ENCODE measurements around the gene LASP1NB.

LASP1NB gene

GRCh38 chr17:38891441-38891840, 34.0 kb upstream of the LASP1NB start:
- TF ChIP-seq CTCF (IDR thresholded peaks at IDR 0.05; ENCODE audit: low read depth, low read length, missing control alignments), result no peak
- no peak for DNase-seq (ENCODE audit: low read depth)
- no peak overlapping the region for H3K4me3 ChIP-seq (ENCODE audit: low read depth, low read length)

GRCh38 chr17:38892083-38892482, 33.3 kb upstream of the LASP1NB start:
- no peak for TF ChIP-seq CTCF (IDR thresholded peaks at IDR 0.05; ENCODE audit: low read depth, low read length, missing control alignments)
- no peak overlapping the region for H3K4me3 ChIP-seq (ENCODE audit: low read depth, low read length)

GRCh38 chr17:38892620-38893019, 32.8 kb upstream of the LASP1NB start:
- H3K4me3 ChIP-seq (ENCODE audit: low read depth, low read length), result no peak overlapping the region
- no peak for TF ChIP-seq CTCF (IDR thresholded peaks at IDR 0.05; ENCODE audit: low read depth, low read length, missing control alignments)
- DNase-seq (ENCODE audit: low read depth), result no peak

More at GRCh38 chr17:38892083-38892482, 33.3 kb upstream of the LASP1NB start:
- no peak for DNase-seq (ENCODE audit: low read depth)

- TF ChIP-seq CTCF (IDR thresholded peaks at IDR 0.05; ENCODE audit: low read depth, low read length, missing control alignments), result no peak
- DNase-seq (ENCODE audit: low read depth), result no peak
- no peak overlapping the region for H3K4me3 ChIP-seq (ENCODE audit: low read depth, low read length)
These were observed 32.3 kb upstream of the LASP1NB start for GRCh38 chr17:38893113-38893512.

GRCh38 chr17:38893607-38894006, 31.8 kb upstream of the LASP1NB start:
- H3K4me3 ChIP-seq (ENCODE audit: low read depth, low read length), result no peak overlapping the region
- no peak for DNase-seq (ENCODE audit: low read depth)
- no peak for TF ChIP-seq CTCF (IDR thresholded peaks at IDR 0.05; ENCODE audit: low read depth, low read length, missing control alignments)

- TF ChIP-seq CTCF (IDR thresholded peaks at IDR 0.05; ENCODE audit: low read depth, low read length, missing control alignments), result no peak
- DNase-seq (ENCODE audit: low read depth), result no peak
- no peak overlapping the region for H3K4me3 ChIP-seq (ENCODE audit: low read depth, low read length)
These were observed 31.1 kb upstream of the LASP1NB start for GRCh38 chr17:38894276-38894675.

- no peak for DNase-seq (ENCODE audit: low read depth)
- no peak overlapping the region for H3K4me3 ChIP-seq (ENCODE audit: low read depth, low read length)
- TF ChIP-seq CTCF (IDR thresholded peaks at IDR 0.05; ENCODE audit: low read depth, low read length, missing control alignments), result no peak
These were observed 29.0 kb upstream of the LASP1NB start for GRCh38 chr17:38896346-38896954.

Measured in GM12864 (cell line).